GM23338 (cell line): ENCODE measurements around the gene ARHGEF28. TPM values are rescaled to one million over a fixed set of nuclear protein-coding genes. Genes with fewer than 3 reads are reported as not detected.

ENCODE experiments used
- ATAC-seq: fragments of 200-7000 bp; cut with Tn5 transposase; 3 replicates; pipeline ENCODE4 v1.9.1; 2020
- DNase-seq: peaks from one replicate; pipeline ENCODE4 v3.0.0-alpha.2; 2015; ENCODE audit warnings: low spot score
- H2AFZ ChIP-seq: fragments of 200-600 bp; sonication (generic); 2 replicates; pipeline ENCODE4 v1.8.0; 2016; ENCODE audit warnings: antibody characterized with exemption, mild to moderate bottlenecking, moderate library complexity
- H3F3A ChIP-seq: fragments of 200-600 bp; sonication (generic); replicated peaks from 2 replicates; pipeline ENCODE4 v1.8.0; 2017; ENCODE audit warnings: antibody characterized with exemption, mixed run types, low read depth
- H3K27ac ChIP-seq: fragments of 200-600 bp; sonication (generic); 2 replicates; pipeline ENCODE4 v1.6.1; 2016; ENCODE audit warnings: low read depth
- H3K27me3 ChIP-seq: fragments of 200-600 bp; sonication (generic); 2 replicates; pipeline ENCODE4 v1.8.0; 2016; ENCODE audit warnings: mild to moderate bottlenecking, mixed run types, moderate library complexity; ENCODE audit not compliant: insufficient read depth
- H3K36me3 ChIP-seq: fragments of 200-600 bp; sonication (generic); 2 replicates; pipeline ENCODE4 v1.8.0; 2016; ENCODE audit warnings: mild to moderate bottlenecking; ENCODE audit not compliant: insufficient read depth
- H3K4me1 ChIP-seq: fragments of 200-600 bp; sonication (generic); 2 replicates; pipeline ENCODE4 v1.8.0; 2016; ENCODE audit warnings: mild to moderate bottlenecking, moderate library complexity; ENCODE audit not compliant: insufficient read depth
- H3K4me2 ChIP-seq: fragments of 200-600 bp; sonication (generic); 2 replicates; pipeline ENCODE4 v1.7.1; 2017; ENCODE audit warnings: mixed run types
- H3K4me3 ChIP-seq: fragments of 200-600 bp; sonication (generic); 2 replicates; pipeline ENCODE4 v1.6.1; 2016; ENCODE audit warnings: mixed run types
- H3K79me2 ChIP-seq: fragments of 200-600 bp; sonication (generic); replicated peaks from 2 replicates; pipeline ENCODE4 v1.8.0; 2017; ENCODE audit warnings: mild to moderate bottlenecking; ENCODE audit not compliant: insufficient read depth
- H3K9me2 ChIP-seq: fragments of 200-600 bp; sonication (generic); 2 replicates; pipeline ENCODE4 v1.8.0; 2017; ENCODE audit not compliant: insufficient read depth
- H4K20me1 ChIP-seq: fragments of 200-600 bp; sonication (generic); replicated peaks from 2 replicates; pipeline ENCODE4 v1.8.0; 2017; ENCODE audit warnings: mild to moderate bottlenecking; ENCODE audit not compliant: insufficient read depth
- H3K27ac Mint-ChIP-seq: 2 replicates; pipeline ENCODE4 v1.8.0; 2020; ENCODE audit warnings: inconsistent platforms, mild to moderate bottlenecking, moderate library complexity, mixed read lengths
- H3K27me3 Mint-ChIP-seq: 3 replicates; pipeline ENCODE4 v1.8.0; 2022; ENCODE audit warnings: low read depth, mild to moderate bottlenecking, moderate library complexity, mixed read lengths, inconsistent platforms; ENCODE audit not compliant: insufficient read depth, poor library complexity
- H3K36me3 Mint-ChIP-seq: 3 replicates; pipeline ENCODE4 v1.8.0; 2021; ENCODE audit warnings: low read depth, mild to moderate bottlenecking, inconsistent platforms, moderate library complexity, mixed read lengths
- H3K4me1 Mint-ChIP-seq: 3 replicates; pipeline ENCODE4 v1.8.0; 2020; ENCODE audit warnings: mild to moderate bottlenecking, inconsistent platforms, mixed read lengths
- H3K4me3 Mint-ChIP-seq: 3 replicates; pipeline ENCODE4 v1.8.0; 2021; ENCODE audit warnings: moderate library complexity, mild to moderate bottlenecking, inconsistent platforms, mixed read lengths
- H3K9me3 Mint-ChIP-seq: 3 replicates; pipeline ENCODE4 v1.8.0; 2020; ENCODE audit warnings: moderate library complexity, mild to moderate bottlenecking, inconsistent platforms, mixed read lengths
- JUNB ChIP-seq: IDR thresholded peaks from one replicate; pipeline ENCODE4 v1.6.1; 2016; ENCODE audit warnings: antibody characterized with exemption; ENCODE audit not compliant: unreplicated experiment
- NANOG ChIP-seq: IDR thresholded peaks from 2 replicates; pipeline ENCODE4 v1.6.1; 2016; ENCODE audit warnings: antibody characterized with exemption, borderline replicate concordance
- POLR2AphosphoS5 ChIP-seq: IDR thresholded peaks from 2 replicates; pipeline ENCODE4 v1.6.1; 2016; ENCODE audit warnings: antibody characterized with exemption, low read depth
- STAT1 ChIP-seq: IDR thresholded peaks from one replicate; pipeline ENCODE4 v1.6.1; 2016; ENCODE audit warnings: antibody characterized with exemption; ENCODE audit not compliant: unreplicated experiment
- ZNF331 ChIP-seq: fragments of 250-450 bp; sonication (Bioruptor Pico); IDR thresholded peaks from 2 replicates; pipeline ENCODE4 v1.5.0; 2020; ENCODE audit warnings: low read depth, mild to moderate bottlenecking, moderate library complexity
- polyA plus RNA-seq: library from polyadenylated mRNA; unstranded; fragments of >200 nt; fragmentation: Nextera tagmentation; extraction: Ambion mirVana; gene quantifications from 2 replicates; pipeline ENCODE4 v1.2.1, GENCODE V29; 2016
- total RNA-seq: library from RNA; depleted of rRNA; stranded (reverse); fragments of >200 nt; shearing (Covaris generic); gene quantifications from 2 replicates; pipeline ENCODE4 v1.2.3, GENCODE V29; 2014
- TF ChIP-seq, protein P1 (sequence below): fragments of 250-450 bp; sonication (Bioruptor Pico); IDR thresholded peaks from 2 replicates; pipeline ENCODE4 v1.5.0; 2020; ENCODE audit warnings: mild to moderate bottlenecking, moderate library complexity
- TF ChIP-seq, protein P2 (sequence below): IDR thresholded peaks from one replicate; pipeline ENCODE4 v1.6.1; 2018; ENCODE audit warnings: antibody characterized with exemption; ENCODE audit not compliant: unreplicated experiment
- TF ChIP-seq, protein P3 (sequence below): IDR thresholded peaks from 2 replicates; pipeline ENCODE4 v1.6.1; 2016; ENCODE audit warnings: antibody characterized with exemption

The ARHGEF28 gene
- total and polyA plus RNA-seq, 2 experiments from 2014 or later = 0.39 to 1.0 TPM

DNA sequence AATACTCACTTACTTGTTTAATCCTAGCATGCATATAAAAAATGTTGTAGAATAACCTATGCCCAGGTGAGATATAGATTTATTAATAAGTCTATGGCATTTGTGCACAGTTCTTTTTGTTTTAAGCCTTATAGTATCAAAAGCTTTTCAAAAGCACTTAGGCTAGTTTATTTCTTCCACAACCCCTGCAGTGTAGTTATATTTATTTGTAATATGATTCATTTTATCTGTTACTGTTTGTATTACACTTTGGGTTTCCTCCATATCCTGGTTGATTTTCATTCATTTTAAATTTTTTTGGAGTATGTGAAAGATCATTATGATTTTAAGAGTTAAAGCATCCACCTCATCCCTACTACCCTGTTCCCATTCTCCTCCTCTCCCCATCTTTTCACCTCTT, 18.8 kb upstream of the ARHGEF28 start (continued):
- TF ChIP-seq, protein P1, sequence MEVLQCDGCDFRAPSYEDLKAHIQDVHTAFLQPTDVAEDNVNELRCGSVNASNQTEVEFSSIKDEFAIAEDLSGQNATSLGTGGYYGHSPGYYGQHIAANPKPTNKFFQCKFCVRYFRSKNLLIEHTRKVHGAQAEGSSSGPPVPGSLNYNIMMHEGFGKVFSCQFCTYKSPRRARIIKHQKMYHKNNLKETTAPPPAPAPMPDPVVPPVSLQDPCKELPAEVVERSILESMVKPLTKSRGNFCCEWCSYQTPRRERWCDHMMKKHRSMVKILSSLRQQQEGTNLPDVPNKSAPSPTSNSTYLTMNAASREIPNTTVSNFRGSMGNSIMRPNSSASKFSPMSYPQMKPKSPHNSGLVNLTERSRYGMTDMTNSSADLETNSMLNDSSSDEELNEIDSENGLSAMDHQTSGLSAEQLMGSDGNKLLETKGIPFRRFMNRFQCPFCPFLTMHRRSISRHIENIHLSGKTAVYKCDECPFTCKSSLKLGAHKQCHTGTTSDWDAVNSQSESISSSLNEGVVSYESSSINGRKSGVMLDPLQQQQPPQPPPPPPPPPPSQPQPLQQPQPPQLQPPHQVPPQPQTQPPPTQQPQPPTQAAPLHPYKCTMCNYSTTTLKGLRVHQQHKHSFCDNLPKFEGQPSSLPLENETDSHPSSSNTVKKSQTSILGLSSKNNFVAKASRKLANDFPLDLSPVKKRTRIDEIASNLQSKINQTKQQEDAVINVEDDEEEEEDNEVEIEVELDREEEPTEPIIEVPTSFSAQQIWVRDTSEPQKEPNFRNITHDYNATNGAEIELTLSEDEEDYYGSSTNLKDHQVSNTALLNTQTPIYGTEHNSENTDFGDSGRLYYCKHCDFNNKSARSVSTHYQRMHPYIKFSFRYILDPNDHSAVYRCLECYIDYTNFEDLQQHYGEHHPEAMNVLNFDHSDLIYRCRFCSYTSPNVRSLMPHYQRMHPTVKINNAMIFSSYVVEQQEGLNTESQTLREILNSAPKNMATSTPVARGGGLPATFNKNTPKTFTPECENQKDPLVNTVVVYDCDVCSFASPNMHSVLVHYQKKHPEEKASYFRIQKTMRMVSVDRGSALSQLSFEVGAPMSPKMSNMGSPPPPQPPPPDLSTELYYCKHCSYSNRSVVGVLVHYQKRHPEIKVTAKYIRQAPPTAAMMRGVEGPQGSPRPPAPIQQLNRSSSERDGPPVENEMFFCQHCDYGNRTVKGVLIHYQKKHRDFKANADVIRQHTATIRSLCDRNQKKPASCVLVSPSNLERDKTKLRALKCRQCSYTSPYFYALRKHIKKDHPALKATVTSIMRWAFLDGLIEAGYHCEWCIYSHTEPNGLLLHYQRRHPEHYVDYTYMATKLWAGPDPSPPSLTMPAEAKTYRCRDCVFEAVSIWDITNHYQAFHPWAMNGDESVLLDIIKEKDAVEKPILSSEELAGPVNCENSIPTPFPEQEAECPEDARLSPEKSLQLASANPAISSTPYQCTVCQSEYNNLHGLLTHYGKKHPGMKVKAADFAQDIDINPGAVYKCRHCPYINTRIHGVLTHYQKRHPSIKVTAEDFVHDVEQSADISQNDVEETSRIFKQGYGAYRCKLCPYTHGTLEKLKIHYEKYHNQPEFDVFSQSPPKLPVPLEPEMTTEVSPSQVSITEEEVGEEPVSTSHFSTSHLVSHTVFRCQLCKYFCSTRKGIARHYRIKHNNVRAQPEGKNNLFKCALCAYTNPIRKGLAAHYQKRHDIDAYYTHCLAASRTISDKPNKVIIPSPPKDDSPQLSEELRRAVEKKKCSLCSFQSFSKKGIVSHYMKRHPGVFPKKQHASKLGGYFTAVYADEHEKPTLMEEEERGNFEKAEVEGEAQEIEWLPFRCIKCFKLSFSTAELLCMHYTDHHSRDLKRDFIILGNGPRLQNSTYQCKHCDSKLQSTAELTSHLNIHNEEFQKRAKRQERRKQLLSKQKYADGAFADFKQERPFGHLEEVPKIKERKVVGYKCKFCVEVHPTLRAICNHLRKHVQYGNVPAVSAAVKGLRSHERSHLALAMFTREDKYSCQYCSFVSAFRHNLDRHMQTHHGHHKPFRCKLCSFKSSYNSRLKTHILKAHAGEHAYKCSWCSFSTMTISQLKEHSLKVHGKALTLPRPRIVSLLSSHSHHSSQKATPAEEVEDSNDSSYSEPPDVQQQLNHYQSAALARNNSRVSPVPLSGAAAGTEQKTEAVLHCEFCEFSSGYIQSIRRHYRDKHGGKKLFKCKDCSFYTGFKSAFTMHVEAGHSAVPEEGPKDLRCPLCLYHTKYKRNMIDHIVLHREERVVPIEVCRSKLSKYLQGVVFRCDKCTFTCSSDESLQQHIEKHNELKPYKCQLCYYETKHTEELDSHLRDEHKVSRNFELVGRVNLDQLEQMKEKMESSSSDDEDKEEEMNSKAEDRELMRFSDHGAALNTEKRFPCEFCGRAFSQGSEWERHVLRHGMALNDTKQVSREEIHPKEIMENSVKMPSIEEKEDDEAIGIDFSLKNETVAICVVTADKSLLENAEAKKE (CRISPR knock-in tag) = no peak
- TF ChIP-seq NANOG = no peak
- TF ChIP-seq POLR2AphosphoS5 = no peak
- TF ChIP-seq JUNB = no peak
- TF ChIP-seq, protein P2, sequence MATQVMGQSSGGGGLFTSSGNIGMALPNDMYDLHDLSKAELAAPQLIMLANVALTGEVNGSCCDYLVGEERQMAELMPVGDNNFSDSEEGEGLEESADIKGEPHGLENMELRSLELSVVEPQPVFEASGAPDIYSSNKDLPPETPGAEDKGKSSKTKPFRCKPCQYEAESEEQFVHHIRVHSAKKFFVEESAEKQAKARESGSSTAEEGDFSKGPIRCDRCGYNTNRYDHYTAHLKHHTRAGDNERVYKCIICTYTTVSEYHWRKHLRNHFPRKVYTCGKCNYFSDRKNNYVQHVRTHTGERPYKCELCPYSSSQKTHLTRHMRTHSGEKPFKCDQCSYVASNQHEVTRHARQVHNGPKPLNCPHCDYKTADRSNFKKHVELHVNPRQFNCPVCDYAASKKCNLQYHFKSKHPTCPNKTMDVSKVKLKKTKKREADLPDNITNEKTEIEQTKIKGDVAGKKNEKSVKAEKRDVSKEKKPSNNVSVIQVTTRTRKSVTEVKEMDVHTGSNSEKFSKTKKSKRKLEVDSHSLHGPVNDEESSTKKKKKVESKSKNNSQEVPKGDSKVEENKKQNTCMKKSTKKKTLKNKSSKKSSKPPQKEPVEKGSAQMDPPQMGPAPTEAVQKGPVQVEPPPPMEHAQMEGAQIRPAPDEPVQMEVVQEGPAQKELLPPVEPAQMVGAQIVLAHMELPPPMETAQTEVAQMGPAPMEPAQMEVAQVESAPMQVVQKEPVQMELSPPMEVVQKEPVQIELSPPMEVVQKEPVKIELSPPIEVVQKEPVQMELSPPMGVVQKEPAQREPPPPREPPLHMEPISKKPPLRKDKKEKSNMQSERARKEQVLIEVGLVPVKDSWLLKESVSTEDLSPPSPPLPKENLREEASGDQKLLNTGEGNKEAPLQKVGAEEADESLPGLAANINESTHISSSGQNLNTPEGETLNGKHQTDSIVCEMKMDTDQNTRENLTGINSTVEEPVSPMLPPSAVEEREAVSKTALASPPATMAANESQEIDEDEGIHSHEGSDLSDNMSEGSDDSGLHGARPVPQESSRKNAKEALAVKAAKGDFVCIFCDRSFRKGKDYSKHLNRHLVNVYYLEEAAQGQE = no peak

DNA sequence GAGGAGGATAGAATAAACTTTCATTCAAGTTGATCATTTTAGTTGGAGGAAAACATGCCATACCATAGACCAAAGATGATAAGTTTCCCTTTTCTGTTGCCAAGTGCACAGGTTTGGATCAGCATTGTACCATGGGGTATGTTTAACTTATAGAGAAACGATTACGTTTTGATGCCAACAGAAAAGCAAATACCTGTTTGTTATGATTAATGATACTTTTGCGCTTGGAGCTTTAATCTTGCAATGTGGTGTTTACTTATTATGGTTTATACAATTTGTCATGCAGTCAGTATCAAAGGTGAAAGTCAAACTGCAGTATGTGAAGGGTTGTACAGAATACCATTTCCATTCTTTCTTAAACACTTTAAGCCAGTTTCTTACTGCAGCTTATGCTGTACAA, 13.2 kb upstream of the ARHGEF28 start:
- peaks cover 12% of the 10 kb centered on the region; the same call in 2 of the 3 replicates for H3K4me1 Mint-ChIP-seq
- Histone ChIP-seq H3K79me2 (no peaks in the 10 kb centered on the region), H3F3A (no peaks in the 10 kb centered on the region), H3K4me1 (no peaks in the 10 kb centered on the region), H4K20me1 (no peaks in the 10 kb centered on the region), H3K27me3 (no peaks in the 10 kb centered on the region), H3K9me2 (no peaks in the 10 kb centered on the region), H3K36me3 (no peaks in the 10 kb centered on the region), H3K4me2 (no peak overlapping the region), H3K27ac (no peak overlapping the region), H2AFZ (no peak overlapping the region), H3K4me3 (no peak overlapping the region)
- no peaks in the 10 kb centered on the region for H3K36me3 Mint-ChIP-seq
- H3K27me3 Mint-ChIP-seq = peaks cover 2% of the 10 kb centered on the region
- no peak overlapping the region for H3K4me3 Mint-ChIP-seq
- no peak overlapping the region for H3K27ac Mint-ChIP-seq
- no peaks in the 10 kb centered on the region for H3K9me3 Mint-ChIP-seq
- ATAC-seq (no peak), DNase-seq (no peak)
- TF ChIP-seq, protein P3, sequence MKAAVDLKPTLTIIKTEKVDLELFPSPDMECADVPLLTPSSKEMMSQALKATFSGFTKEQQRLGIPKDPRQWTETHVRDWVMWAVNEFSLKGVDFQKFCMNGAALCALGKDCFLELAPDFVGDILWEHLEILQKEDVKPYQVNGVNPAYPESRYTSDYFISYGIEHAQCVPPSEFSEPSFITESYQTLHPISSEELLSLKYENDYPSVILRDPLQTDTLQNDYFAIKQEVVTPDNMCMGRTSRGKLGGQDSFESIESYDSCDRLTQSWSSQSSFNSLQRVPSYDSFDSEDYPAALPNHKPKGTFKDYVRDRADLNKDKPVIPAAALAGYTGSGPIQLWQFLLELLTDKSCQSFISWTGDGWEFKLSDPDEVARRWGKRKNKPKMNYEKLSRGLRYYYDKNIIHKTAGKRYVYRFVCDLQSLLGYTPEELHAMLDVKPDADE = no peak
- TF ChIP-seq STAT1 = no peak
- no peak for TF ChIP-seq ZNF331 (CRISPR knock-in tag)
- no peak for TF ChIP-seq NANOG
